Measurements from ENCODE around the gene ARL13A.
"Not testable (repeated sequence)": the region's sequence is repeated elsewhere in the genome, so short reads cannot be mapped to it uniquely, and the experiment has no call there.

ARL13A gene

GRCh38 chrX:100969936-100970335 is 428 bp downstream of the ARL13A start:
- DNase-seq (ENCODE audit: low read depth), result no peak
- H3K4me3 ChIP-seq (ENCODE audit: low read length), result no peak overlapping the region
- no peak for TF ChIP-seq CTCF (IDR thresholded peaks at IDR 0.05; ENCODE audit: insufficient read depth, low read depth, low read length, missing control alignments)

- DNase-seq (ENCODE audit: low read depth), result peak; percentile 77
- TF ChIP-seq CTCF (IDR thresholded peaks at IDR 0.05; ENCODE audit: insufficient read depth, low read depth, low read length, missing control alignments), result no peak
- no peak overlapping the region for H3K4me3 ChIP-seq (ENCODE audit: low read length)
These were observed 3.9 kb downstream of the ARL13A start for GRCh38 chrX:100973411-100973810.

GRCh38 chrX:100975212-100975611 is 5.7 kb downstream of the ARL13A start:
- TF ChIP-seq CTCF (IDR thresholded peaks at IDR 0.05; ENCODE audit: insufficient read depth, low read depth, low read length, missing control alignments), result no peak
- no peak overlapping the region for H3K4me3 ChIP-seq (ENCODE audit: low read length)
- DNase-seq (ENCODE audit: low read depth), result no peak

GRCh38 chrX:100976211-100976610 is 6.7 kb downstream of the ARL13A start:
- TF ChIP-seq CTCF (IDR thresholded peaks at IDR 0.05; ENCODE audit: insufficient read depth, low read depth, low read length, missing control alignments), result no peak
- H3K4me3 ChIP-seq (ENCODE audit: low read length), result no peak overlapping the region
- DNase-seq (ENCODE audit: low read depth), result no peak

GRCh38 chrX:100979881-100980607 is 10.5 kb downstream of the ARL13A start:
- TF ChIP-seq CTCF (IDR thresholded peaks at IDR 0.05; ENCODE audit: insufficient read depth, low read depth, low read length, missing control alignments), result no peak
- H3K4me3 ChIP-seq (ENCODE audit: low read length), result no peak overlapping the region
- peak; percentile 74 for DNase-seq (ENCODE audit: low read depth)

- no peak overlapping the region for H3K4me3 ChIP-seq (ENCODE audit: low read length)
- peak; percentile 65 for DNase-seq (ENCODE audit: low read depth)
- TF ChIP-seq CTCF (IDR thresholded peaks at IDR 0.05; ENCODE audit: insufficient read depth, low read depth, low read length, missing control alignments), result no peak
These were observed 11.3 kb downstream of the ARL13A start for GRCh38 chrX:100980608-100981497.

GRCh38 chrX:100981498-100981845 is 12.0 kb downstream of the ARL13A start:
- not testable (repeated sequence) for DNase-seq (ENCODE audit: low read depth); H3K4me3 ChIP-seq (ENCODE audit: low read length)

Data from epithelial cell of esophagus (primary cell).